Myocyte (in vitro differentiated cells): ENCODE measurements around the gene MACF1. TPM values are rescaled to one million over a fixed set of nuclear protein-coding genes. Genes with fewer than 3 reads are reported as not detected.
A peak's percentile ranks its signal among the peaks of the same experiment; 100 is the strongest.
"Not testable (repeated sequence)": the region's sequence is repeated elsewhere in the genome, so short reads cannot be mapped to it uniquely, and the experiment has no call there.

Experiments
- DNase-seq: peaks from one replicate; pipeline ENCODE4 v3.0.0-alpha.2; 2012; ENCODE audit warnings: low read depth
- total RNA-seq: library from RNA; depleted of rRNA; stranded (reverse); fragments of >200 nt; gene quantifications from 2 replicates; pipeline ENCODE4 v1.2.3, GENCODE V29; 2014

MACF1 gene
- total RNA-seq, 1 donor from 2014 or later, result 803 TPM

DNA sequence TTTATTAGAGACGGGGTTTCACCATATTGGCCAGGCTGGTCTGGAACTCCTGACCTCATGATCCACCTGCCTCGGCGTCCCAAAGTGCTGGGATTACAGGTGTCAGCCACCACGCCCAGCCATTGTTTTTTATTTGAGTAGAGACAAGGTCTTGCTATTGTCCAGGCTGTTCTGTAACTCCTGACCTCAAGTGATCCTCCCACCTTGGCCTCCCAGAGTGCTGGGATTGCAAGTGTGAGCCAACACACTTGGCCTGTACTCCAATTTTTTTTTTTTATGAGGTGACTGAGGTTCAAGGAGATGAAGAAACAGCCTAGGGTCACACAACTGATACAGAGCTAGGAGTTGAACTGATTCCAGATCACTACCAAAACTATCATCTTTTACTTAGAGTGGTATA lies 245.5 kb downstream of the MACF1 start:
- not testable (repeated sequence) for DNase-seq

DNA sequence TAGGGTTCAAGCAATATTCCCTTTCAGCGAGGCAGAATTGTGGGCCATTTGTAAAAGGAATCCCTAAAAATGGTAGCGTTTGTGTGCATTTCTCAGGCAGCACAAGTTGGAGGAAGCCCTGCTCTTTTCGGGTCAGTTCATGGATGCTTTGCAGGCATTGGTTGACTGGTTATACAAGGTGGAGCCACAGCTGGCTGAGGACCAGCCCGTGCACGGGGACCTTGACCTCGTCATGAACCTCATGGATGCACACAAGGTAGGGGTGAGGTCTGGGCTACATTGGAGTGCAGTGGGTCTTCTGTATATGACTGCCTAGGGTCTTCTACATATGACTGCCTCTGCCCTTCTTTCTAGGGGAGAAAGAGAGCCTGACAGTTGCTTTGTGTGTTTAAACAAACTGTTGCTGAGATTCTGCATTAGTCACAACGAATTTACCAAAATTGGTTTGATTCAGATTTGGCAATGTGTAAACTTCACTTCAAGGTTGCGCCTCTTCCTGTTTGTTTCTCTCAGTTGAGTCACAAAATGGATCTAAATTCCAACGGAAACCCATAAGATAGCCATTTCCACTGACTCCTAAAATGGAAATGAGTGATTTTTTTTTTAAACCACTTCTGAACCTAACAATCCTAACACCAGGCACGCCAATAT lies 246.6 kb downstream of the MACF1 start:
- no peak for DNase-seq

DNA sequence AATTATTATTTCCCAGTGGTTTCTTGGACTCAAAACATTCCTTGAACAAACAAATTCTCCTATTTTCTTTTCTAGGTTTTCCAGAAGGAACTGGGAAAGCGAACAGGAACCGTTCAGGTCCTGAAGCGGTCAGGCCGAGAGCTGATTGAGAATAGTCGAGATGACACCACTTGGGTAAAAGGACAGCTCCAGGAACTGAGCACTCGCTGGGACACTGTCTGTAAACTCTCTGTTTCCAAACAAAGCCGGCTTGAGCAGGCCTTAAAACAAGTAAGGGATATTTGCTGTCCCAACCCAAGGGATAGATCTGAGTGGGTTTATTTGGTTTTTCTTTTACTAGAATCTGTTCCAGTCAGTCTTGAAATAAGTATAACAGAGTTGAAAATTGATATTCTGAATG lies 247.6 kb downstream of the MACF1 start:
- no peak for DNase-seq

DNA sequence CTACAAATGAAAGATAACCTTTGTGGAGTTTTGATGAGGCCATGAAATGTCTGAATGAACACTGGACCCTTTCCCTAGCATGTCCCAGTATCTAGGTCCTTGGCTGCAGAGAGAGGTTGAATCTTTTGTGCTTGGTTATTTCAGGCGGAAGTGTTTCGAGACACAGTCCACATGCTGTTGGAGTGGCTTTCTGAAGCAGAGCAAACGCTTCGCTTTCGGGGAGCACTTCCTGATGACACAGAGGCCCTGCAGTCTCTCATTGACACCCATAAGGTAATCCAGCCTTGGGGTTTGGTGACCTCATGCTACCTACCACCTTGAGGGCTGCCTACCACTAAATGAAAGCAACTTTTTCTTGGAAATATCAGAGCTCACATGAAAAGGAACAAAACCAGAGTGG lies 248.0 kb downstream of the MACF1 start:
- DNase-seq, result no peak

DNA sequence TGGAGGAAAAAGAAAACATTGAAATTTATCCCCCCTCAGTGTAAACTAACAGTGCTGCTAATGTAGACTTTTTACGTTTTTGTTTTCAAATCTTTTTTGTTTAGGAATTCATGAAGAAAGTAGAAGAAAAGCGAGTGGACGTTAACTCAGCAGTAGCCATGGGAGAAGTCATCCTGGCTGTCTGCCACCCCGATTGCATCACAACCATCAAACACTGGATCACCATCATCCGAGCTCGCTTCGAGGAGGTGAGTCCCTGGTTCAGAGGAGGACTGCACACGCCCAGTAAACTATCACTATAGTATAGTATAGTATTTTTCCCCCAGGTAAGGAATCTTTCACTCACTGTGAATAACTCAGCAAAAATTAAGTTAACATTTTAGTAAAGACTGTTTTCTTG lies 249.1 kb downstream of the MACF1 start:
- no peak for DNase-seq

DNA sequence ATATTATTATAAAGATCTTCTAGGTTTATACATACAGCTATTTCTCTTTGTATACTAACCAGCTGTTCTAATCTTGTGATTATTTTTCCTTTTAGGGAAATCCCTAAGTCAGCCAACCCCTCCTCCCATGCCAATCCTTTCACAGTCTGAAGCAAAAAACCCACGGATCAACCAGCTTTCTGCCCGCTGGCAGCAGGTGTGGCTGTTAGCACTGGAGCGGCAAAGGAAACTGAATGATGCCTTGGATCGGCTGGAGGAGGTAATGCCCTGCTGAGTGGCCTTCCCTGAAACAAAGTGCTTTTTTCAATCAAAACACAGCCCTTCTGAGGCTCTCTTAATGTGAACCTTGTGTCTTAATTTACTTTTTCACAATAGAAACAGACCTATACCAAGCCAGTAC lies 254.5 kb downstream of the MACF1 start:
- no peak for DNase-seq

DNA sequence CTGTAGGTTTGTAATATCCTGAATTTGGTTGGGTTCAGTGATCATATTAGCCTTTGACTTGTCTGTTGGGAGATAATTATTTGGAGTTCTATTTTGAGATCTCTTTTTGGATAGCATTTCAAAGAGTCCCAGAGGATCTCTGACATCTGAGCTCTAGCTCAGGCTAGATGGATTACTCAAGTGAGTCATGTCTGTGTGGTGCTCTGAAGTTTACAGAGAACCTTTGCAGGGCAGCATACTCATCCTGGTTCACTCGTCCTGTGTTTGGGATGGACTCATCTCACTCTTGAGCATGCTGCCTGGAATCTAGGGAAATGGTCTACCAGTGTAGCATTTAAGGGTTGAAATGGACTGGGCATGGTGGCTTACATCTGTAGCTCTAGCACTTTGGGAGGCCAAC lies 257.6 kb downstream of the MACF1 start:
- DNase-seq, result peak; percentile 71

DNA sequence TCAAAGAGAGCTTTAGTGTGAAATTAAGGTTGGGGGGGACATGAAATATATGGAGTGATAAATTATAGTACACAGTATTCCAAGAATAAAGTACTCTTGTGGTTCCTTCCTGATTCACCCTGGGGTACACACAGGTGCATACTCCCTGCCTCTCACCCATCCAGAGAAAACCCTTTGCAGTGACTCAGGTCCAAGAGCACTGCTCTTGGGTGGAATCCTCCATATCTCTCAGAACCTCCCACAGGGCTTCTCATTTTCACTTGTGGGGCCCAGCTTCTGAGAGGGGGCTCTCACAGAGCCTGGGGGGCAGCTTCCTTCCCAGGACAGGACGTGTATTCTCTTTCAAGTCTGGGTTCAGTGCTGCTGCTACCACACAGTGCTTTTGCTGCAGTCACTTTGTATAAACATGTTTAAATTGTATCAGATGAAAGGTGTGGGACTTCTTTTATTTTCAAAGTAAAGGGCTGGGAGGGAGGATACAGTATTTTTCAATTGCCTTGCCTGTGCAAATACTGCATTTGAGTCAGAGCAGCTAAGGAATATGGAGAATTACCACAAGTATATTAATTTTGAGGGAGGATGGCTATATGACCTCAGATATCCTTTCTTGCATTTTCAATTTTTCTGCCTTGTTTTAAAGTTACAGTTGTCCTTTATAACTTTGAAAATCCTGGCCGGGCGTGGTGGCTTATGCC lies 262.1 kb downstream of the MACF1 start:
- no peak for DNase-seq

DNA sequence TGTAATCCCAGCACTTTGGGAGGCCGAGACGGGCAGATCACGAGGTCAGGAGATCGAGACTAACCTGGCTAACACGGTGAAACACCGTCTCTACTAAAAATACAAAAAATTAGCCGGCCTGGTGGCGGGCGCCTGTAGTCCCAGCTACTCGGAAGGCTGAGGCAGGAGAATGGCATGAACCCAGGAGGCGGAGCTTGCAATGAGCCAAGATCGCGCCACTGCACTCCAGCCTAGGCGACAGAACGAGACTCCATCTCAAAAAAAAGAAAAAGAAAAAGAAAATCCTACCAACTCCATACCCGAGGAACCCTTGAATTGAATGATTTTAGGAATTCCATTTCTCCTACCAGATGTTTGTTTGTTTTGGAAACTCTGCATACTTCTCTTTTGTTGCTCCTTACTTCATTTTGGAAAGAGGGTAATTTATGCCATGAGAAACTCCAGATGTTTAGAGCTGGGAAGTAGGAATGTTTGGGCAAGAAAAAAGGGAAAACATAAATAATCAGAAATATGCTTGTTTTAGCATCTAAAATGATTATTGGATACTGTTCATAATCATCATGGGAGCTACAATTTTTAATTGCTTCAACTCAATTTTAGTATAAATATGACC lies 262.7 kb downstream of the MACF1 start:
- not testable (repeated sequence) for DNase-seq

DNA sequence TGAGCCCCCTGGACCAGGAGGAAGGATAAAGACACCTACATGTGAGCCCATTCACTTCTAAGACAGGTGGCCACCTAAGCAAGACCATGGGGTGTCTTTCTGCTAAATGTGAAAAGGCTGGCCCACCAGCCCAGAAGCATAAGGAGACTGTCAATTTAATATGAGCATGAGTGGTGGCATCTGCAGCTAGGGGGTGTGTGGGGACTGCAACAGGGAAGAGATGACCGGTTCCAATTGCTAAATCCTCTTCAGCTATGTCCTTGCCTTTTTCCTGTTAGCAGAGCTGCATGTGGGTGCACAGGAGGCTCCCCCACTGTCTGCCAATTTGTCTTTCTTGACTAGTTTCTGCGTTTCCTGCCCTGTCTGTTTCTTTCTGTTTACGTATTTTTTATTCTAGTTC lies 264.7 kb downstream of the MACF1 start:
- no peak for DNase-seq

DNA sequence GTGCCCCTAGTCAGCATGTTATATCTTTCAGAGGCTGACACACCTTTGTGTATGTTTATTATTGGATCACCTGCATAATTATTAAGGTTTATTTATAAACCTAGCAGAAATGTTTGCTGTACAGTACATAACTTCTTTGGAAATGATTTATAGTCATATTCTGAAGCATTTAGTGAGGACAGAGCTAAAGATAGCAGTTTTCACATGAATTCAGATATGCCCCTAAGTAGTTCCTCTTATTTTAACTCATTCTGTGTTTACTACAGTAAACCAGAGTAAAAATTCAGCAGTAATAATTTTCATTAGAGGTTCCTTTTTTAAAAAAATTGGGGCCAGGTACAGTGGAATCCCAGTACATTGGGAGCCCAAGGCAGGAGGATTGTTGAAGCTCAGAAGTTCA lies 265.5 kb downstream of the MACF1 start:
- no peak for DNase-seq

DNA sequence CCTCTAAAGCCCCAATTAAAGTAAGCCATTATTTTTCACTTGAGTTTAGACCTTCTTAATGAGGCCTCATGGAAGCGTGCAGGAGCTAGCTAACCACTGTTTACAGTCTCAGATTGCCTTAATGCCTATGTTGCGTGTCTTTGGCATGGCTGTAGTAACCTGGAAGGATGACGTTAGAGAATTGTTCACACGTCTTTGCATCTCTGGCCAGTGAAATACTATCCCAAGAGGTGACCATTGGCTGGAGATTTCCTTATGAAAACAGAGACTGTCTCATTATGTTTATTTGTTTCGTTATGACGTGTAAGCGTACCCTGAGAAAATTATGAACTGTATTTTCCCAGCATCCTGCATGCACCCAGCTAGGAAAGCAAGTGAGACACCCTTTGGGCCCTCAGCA lies 268.3 kb downstream of the MACF1 start:
- no peak for DNase-seq

DNA sequence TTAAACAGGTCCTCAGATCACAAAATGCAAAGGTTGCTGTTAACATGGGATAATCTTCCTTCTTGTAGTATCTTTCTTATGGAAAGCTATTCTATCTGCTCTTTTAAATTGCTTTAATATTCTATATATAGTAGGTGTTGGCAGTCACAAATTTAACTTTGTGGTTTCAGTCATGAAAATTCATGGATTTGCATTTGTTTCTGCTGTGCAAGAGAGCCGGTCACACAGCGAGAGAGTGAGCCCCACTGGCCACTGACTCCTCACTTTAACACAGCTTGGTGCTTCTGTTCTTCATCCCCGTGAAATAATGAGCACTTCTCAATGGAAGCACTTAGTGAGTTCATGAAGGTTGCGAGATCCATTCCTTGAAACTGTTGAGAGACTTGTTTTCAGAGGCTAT lies 268.8 kb downstream of the MACF1 start:
- no peak for DNase-seq

DNA sequence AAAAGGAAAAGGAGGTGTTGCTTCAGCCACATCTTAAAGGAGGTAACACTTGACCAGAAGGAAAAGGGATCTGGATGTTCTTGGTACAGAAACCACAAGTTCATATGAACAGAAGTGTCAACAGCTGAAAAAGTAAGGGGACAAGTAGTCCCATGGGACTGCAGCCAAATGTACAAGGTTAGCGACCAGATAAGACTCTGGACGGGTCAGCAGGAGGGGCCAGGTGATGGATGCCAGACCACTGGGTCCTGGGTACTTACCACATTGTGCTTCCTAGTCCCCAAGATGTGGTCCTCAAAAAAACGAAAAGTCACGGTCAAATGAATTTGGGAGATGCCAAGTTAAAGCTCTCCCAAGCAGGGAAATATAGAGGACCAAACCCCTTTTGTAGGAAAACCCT lies 270.3 kb downstream of the MACF1 start:
- peak; percentile 41 for DNase-seq

DNA sequence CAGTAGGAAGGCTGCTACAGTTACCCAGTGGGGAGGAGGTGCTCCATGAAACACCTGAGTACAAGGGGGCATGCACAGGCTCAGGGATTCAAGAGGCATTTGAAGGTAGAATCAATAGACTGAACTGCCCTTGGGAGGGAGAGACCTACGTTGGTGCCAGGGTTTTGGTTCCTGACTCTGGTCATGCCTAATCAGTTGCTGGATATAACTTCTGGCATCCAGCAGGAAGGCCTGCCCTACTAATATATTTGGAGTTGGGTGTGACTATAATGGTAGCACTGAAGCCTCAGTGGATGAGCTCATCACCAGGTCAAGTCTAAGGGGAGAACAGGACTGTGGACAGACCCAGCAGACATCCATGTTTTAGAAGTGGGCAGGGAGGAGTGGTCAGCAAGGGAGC lies 271.1 kb downstream of the MACF1 start:
- DNase-seq, result peak; percentile 46

DNA sequence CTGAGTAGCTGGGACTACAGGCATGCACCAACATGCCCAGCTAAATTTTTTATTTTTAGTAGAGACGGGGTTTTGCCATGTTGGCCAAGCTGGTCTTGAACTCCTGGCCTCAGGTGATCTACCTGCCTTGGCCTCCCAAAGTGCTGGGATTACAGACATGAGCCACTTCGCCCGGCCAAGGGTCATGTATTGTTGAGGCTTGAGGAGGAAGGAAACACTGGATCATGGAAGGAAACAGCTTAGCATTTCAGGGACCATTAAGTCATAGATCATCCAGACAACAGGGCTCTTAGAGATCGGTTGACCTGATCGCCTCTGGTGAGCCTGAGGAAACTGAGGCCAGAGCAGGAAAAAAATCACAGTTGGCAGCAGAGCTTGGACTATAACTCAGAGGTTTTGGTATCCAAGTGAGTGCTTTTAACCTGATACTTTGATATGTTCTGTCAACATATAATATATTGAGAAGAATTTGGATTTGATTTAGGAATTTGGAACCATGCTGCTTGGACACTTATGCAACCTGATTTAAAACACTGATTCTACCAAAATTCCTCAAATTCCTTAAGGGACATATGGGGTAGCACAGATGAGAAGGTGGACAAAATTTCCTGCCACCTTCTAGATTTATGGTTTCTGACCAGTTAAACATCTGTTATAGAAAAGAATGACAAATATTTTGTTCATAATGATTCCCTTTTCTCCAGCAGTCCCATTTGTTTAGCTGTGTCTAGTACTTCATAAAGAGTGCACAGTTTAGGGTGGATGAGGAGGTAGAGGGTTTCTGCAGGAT lies 273.8 kb downstream of the MACF1 start:
- peak; percentile 40 for DNase-seq

DNA sequence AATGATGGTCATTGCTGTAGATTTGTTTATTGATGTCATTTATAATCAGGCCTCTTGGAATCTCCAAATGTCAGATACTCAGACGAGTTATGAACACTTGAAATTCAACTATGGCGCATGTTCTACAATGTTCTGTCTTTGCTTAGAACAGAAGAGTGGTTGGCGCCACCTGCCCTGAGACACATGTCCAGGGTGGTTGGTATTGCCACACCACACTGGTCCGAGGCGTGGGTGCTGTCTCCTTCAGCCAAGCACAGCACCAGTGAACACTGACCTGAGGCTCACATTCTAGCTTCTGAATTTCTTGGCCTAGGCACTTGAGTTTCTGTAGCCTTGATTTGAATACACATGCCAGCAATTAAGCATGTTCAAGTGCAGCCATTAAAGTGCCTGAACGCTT lies 276.8 kb downstream of the MACF1 start:
- no peak for DNase-seq

DNA sequence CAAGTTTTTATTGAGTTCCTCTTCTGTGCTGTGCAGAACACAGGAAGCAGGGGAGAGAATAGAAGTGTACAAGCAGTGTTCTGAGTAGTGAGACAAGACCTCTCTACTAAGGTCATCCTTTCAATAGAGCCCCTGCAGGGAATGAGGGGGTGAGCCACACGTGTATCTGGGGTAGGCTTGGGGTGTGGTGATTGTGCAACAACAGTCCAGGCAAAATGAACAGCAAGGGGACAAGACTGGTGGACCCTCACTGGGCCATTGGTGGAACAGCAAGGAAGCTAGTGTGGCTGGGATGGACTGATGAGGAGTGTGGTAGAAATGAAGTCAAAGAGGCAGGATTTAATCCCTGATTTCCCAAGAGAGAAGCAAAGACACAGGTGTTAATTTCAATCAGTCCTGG lies 278.8 kb downstream of the MACF1 start:
- no peak for DNase-seq

DNA sequence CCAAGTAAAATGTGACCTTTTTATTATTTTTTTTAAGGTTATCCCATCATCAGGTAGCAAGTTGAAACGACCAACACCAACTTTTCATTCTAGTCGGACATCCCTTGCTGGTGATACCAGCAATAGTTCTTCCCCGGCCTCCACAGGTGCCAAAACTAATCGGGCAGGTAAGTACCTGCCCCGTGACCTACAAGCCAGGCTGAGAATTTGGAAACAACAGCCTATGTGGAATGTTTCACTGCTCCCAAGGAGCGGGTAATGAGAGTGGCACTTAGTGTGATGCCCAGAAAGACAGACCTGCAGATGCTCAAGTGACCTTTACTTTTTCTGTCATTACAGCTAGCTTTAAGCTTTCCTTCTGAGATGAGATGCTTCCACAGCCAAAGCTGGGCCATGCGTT lies 280.1 kb downstream of the MACF1 start:
- no peak for DNase-seq

DNA sequence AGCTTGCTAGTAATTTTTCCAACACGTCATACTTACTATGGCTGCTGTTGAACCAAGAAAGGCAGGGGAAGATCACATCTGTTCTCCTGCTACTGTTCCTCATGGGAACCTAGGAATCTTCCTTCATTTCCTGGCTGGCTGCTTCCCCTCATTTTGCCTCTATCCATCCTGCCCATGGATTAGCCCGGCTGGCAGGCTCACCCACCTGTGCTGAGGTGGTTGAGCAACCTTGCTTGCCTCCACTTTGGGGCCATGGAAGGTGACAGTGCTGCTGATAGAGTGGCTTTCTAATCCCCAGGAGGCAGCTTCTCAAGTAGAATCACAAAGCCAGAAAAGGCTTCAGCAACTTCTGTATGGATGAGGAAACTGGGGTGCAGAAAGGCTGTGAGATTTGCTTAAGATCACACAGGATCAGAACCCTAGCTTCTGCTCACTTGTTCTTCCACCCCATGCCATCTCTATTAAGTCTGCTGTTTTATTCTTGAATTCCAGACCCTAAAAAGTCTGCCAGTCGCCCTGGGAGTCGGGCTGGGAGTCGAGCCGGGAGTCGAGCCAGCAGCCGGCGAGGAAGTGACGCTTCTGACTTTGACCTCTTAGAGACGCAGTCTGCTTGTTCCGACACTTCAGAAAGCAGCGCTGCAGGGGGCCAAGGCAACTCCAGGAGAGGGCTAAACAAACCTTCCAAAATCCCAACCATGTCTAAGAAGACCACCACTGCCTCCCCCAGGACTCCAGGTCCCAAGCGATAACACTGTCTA lies 280.7 kb downstream of the MACF1 start:
- no peak for DNase-seq

DNA sequence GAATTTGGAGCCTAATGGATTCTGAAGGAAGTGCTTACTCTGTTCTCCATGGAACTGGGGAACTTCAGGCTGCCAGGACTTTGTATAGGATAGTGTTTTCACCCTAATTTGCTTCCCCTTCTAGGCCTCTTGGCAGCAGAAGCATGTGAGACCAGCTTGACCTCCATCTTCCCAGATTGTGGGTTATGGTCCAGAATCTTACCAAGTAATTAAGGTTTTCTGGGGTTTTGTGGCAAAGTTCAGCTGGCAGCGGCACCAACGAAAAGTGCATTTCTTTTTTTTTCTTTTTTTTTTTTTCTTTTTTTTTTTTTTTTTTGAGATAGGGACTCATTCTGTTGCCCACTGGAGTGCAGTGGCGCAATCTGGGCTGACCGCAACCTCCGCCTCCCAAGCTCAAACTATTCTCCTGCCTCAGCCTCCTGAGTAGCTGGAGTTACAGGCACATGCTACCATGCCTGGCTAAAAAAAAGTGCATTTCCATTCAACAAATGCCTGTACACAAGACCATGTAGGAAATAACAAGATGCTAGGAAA lies 283.6 kb downstream of the MACF1 start:
- no peak for DNase-seq
